DOHH2 (cell line): ENCODE measurements around the gene APOBEC2.

Experiments
- EZH2phosphoT487 ChIP-seq: fragments of 200-600 bp; sonication (generic); IDR thresholded peaks from 2 replicates; pipeline ENCODE4 v1.6.1; 2017; ENCODE audit warnings: borderline replicate concordance, mild to moderate bottlenecking, antibody characterized with exemption, low read length, moderate library complexity, mixed read lengths
- TF ChIP-seq, protein P1 (sequence below): fragments of 200-600 bp; sonication (generic); IDR thresholded peaks from one replicate; pipeline ENCODE4 v1.5.1; 2014; ENCODE audit warnings: antibody characterized with exemption, mild to moderate bottlenecking, low read depth, low read length; ENCODE audit not compliant: poor library complexity, severe bottlenecking

DNA sequence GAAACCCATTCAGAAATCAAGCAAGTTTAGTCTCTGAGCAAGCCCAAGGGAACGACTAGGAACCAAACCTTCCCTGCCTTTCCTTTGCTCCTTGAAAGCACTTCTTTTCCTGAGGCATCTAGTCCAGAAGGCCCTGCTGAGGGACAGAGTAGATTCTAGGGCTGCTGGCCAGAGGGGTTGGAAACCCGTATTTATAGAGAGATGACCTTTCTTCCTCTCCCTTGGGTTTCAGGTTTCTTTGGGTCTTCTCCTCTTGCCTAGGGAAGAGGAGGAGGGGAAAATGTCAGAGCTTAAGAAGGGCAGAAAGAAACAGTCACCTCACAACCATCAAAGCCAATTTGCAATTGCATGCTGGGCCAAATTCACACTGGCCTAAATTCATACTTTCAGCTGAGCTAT lies 5.8 kb downstream of the APOBEC2 start:
- TF ChIP-seq, protein P1, sequence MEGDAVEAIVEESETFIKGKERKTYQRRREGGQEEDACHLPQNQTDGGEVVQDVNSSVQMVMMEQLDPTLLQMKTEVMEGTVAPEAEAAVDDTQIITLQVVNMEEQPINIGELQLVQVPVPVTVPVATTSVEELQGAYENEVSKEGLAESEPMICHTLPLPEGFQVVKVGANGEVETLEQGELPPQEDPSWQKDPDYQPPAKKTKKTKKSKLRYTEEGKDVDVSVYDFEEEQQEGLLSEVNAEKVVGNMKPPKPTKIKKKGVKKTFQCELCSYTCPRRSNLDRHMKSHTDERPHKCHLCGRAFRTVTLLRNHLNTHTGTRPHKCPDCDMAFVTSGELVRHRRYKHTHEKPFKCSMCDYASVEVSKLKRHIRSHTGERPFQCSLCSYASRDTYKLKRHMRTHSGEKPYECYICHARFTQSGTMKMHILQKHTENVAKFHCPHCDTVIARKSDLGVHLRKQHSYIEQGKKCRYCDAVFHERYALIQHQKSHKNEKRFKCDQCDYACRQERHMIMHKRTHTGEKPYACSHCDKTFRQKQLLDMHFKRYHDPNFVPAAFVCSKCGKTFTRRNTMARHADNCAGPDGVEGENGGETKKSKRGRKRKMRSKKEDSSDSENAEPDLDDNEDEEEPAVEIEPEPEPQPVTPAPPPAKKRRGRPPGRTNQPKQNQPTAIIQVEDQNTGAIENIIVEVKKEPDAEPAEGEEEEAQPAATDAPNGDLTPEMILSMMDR, result no peak
- TF ChIP-seq EZH2phosphoT487, result no peak
